Activated CD4-positive, alpha-beta T cell treated with anti-CD3 and anti-CD28 coated beads, Interleukin-10, Interleukin-2, amounts not matched to agents 100 ng/mL and 50 ng/mL, durations not matched to agents 16 hours and 8 hours (primary cell): ENCODE measurements around the gene PDE3B.
"Not testable (repeated sequence)": the region's sequence is repeated elsewhere in the genome, so short reads cannot be mapped to it uniquely, and the experiment has no call there.

Experiments used
- DNase-seq: peaks from one replicate; pipeline ENCODE4 v3.0.0-alpha.2; 2020

Gene PDE3B

GRCh38 chr11:14642453-14642852 lies 1.2 kb upstream of the PDE3B start:
- no peak for DNase-seq

GRCh38 chr11:14642873-14643696 lies 519 bp upstream of the PDE3B start:
- no peak for DNase-seq

DNA sequence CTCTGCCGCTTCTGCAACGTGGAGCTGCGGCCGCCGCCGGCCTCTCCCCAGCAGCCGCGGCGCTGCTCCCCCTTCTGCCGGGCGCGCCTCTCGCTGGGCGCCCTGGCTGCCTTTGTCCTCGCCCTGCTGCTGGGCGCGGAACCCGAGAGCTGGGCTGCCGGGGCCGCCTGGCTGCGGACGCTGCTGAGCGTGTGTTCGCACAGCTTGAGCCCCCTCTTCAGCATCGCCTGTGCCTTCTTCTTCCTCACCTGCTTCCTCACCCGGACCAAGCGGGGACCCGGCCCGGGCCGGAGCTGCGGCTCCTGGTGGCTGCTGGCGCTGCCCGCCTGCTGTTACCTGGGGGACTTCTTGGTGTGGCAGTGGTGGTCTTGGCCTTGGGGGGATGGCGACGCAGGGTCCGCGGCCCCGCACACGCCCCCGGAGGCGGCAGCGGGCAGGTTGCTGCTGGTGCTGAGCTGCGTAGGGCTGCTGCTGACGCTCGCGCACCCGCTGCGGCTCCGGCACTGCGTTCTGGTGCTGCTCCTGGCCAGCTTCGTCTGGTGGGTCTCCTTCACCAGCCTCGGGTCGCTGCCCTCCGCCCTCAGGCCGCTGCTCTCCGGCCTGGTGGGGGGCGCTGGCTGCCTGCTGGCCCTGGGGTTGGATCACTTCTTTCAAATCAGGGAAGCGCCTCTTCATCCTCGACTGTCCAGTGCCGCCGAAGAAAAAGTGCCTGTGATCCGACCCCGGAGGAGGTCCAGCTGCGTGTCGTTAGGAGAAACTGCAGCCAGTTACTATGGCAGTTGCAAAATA lies 816 bp downstream of the PDE3B start:
- DNase-seq: peak; percentile 48

DNA sequence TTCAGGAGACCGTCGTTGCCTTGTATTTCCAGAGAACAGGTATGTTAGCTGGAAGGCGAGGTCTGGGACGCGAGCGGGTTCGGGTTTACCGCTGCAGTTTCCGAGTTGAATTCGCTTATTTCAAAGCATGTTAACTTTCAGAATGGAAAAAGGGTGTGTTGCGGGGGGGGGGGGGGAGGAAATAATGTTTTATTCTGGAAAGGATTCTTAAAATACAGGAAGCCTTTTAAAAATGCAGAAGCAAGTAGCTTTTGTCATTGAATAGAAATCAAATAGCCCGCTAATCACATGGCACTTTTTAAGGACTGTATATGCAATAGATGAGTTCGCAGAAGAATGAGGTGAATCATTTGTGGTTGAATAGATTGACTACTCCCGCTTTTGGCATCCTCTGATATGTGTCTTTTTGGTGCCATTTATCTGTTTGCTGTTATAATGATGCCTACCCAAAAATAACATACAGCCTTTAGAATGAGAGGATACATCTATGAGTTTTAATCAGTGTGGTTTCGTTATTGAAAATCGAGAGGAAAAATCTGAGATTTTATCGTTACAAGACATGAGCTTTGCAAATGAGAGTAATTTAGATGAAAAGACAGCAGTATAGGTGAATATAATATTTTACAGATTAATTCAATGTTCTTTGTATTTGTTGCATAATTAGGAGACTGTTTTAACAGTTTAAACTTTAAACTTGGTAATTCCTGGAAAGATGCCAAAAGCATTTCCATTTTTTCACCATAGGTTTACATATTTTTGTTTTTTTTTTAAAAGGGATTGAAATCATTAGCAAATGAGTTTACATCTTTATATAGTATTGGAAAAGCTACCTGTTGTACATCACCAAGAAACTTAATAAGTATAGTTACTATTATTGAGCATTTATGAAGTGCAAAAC lies 1.7 kb downstream of the PDE3B start:
- peak; percentile 70 for DNase-seq

DNA sequence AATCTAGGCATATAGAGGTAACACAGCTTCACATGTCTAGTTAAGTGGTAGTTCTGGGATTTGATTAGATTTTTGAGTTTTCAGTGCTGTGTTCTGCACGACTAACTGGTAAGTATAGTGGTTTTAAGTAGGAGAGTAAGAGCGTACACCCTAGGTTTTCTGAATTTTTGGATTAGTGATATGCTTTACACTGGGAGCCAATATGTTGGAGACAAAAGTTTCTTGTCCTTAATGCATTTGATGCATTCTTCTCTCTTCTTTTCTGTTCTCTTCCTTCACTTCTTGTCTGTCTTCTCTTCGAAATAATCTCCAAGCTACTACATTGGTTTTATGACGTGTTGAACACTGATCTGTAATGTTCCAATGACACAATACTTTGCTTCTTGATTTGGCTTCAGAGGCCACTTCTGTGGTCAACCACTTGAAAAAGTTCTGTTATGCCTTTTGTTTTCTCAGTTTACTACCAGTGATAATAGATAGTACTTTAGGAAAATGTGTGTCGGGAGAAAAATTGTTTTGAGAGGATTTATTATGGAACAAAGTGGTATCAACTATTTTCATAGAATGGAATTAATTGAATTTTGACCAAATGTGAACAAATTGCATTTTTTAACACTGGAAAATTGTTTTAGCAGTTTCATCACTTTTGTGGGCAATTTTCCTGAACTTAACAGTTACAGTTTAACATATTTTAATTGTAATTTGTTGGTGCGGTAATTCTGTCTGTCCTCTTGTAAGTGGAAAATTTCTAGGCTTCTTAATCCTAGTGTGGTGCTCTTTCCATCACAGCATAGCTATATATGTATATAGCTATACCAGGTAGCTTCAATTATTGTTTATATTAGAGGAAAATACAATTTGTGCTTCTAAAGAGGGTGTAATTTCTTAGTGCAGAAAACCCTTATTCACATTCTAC lies 2.6 kb downstream of the PDE3B start:
- DNase-seq: peak; percentile 51

- no peak for DNase-seq
Observed at GRCh38 chr11:14650064-14650463, 6.5 kb downstream of the PDE3B start.

DNA sequence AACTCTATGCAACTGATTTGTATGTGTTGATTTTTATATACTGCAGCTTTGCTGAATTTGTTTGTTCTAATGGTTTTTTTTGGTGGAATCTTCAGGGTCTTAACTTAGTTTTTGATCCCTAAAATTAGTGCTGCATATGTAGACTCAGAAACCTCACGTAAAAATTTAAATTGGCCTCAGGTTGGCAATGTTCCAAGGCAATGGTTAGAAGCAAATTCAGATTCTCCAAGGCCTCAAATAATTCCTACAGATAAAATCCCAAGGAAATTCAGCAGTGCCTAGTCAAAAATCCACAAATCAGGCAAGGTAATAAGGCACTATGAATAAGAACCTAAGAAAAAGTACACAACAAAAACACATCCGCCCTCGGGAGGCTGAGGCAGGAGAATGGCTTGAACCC lies 9.5 kb downstream of the PDE3B start:
- no peak for DNase-seq

- no peak for DNase-seq
Observed at GRCh38 chr11:14655435-14655834, 11.8 kb downstream of the PDE3B start.

DNA sequence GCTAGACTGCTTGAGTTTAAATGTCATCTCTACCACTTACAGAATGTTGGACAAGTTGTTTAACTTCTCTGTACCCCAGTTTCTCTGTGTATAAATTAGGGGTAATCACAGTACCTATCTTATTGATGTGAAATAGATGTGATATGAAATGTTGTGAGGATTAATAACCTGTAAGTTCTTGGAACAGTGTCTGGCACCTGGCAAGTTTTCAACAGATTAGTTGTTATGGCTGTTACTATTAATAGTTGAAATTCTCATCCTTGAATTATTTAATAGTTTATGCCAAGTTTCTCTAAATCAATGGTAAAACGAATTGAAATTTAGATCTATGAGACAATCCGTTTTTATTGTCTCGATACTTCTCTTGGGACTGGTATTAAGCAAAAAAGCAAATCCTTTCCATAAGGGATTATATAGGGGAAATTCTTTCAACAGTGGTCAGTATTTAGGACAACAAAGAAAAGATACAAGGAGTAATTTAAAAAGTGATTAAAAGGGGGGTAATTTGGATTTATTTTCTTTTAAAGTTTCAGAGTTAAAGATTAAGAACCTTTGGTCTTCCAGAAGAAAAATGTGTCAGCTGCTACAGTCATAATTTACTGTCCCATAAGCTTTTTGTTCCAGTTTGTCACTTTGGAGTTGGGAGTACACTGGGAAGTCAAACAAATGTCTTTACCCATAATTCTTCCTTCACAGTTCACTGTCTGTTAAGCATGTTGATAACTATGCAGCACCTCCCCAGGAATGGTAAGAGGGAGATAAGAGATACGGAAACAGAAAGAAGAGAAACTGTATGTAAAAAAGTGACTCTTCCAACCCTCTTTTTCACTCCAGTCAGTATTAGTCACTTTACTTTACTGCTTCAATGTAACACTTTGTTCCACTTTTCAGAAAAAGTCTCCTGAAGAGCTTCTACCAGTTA lies 13.2 kb downstream of the PDE3B start:
- DNase-seq: no peak

- DNase-seq: no peak
Observed at GRCh38 chr11:14657841-14658240, 14.2 kb downstream of the PDE3B start.

- not testable (repeated sequence) for DNase-seq
Observed at GRCh38 chr11:14664926-14665325, 21.3 kb downstream of the PDE3B start.

DNA sequence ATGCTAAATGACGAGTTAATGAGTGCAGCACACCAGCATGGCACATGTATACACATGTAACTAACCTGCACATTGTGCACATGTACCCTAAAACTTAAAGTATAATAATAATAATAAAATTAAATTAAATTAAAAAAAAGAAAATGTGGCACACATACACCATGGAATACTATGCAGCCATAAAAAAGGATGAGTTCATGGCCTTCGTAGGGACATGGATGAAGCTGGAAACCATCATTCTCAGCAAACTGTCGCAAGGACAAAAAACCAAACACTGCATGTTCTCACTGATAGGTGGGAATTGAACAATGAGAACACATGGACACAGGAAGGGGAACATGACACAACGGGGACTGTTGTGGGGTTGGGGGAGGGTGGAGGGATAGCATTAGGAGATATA lies 23.7 kb downstream of the PDE3B start:
- not testable (repeated sequence) for DNase-seq

DNA sequence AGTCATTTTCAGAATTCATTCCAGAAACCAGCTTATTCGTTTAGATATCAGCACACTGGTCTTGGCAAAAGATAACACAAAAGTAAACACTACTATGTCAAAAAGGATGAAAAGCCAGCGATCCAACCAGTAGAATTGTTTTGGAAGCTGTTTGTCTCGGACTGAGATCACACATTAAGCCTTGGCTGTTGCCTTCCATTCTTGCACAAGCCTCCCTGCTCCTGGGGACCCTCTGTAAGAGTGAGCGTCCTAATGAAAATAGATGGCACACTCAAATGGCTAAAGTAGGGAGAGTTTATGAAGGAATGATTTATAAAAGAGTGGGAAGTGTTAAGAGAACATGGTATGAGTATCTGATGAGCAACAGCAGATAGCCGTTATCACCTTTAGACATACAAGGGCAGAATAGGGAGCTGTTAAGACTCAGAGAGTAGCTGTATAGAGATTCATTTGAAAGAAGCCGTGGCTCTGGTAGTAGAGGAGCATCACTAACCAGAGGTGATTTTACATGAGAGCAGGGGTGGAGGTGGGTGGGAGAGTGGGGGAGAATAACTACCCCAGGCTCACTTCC lies 25.2 kb downstream of the PDE3B start:
- no peak for DNase-seq

- DNase-seq: no peak
Observed at GRCh38 chr11:14669499-14669898, 25.9 kb downstream of the PDE3B start.

DNA sequence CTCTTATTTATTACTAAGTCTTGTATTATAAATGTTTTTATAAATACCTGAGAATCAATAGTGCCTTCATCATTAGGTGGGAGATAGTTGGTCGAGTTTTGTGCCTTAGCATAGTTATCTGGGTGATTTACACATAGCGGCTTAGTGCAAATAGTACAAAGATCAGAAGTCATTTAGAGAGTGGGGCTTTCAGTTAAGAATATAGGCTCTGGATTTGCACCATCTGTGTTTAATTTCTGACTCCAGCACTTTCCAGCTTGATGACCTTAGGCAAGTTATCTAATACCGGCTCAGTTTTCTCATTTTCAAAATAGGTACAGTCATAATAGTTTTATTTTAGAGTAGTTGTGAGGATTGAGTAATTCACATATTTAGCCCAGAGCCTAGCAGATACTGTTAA lies 26.4 kb downstream of the PDE3B start:
- no peak for DNase-seq

- DNase-seq: no peak
Observed at GRCh38 chr11:14672635-14673034, 29.0 kb downstream of the PDE3B start.

GRCh38 chr11:14673421-14673820 lies 29.8 kb downstream of the PDE3B start:
- DNase-seq: no peak

- DNase-seq: no peak
Observed at GRCh38 chr11:14673824-14674405, 30.3 kb downstream of the PDE3B start.

GRCh38 chr11:14676068-14676467 lies 32.5 kb downstream of the PDE3B start:
- DNase-seq: no peak

GRCh38 chr11:14677146-14677545 lies 33.5 kb downstream of the PDE3B start:
- no peak for DNase-seq
